Measurements from ENCODE around the gene SLC25A15. TPM values are rescaled to one million over a fixed set of nuclear protein-coding genes. Genes with fewer than 3 reads are reported as not detected.

The SLC25A15 gene
- total RNA-seq, 2 donors from 2014 or later = 7.4 to 32.8 TPM

DNA sequence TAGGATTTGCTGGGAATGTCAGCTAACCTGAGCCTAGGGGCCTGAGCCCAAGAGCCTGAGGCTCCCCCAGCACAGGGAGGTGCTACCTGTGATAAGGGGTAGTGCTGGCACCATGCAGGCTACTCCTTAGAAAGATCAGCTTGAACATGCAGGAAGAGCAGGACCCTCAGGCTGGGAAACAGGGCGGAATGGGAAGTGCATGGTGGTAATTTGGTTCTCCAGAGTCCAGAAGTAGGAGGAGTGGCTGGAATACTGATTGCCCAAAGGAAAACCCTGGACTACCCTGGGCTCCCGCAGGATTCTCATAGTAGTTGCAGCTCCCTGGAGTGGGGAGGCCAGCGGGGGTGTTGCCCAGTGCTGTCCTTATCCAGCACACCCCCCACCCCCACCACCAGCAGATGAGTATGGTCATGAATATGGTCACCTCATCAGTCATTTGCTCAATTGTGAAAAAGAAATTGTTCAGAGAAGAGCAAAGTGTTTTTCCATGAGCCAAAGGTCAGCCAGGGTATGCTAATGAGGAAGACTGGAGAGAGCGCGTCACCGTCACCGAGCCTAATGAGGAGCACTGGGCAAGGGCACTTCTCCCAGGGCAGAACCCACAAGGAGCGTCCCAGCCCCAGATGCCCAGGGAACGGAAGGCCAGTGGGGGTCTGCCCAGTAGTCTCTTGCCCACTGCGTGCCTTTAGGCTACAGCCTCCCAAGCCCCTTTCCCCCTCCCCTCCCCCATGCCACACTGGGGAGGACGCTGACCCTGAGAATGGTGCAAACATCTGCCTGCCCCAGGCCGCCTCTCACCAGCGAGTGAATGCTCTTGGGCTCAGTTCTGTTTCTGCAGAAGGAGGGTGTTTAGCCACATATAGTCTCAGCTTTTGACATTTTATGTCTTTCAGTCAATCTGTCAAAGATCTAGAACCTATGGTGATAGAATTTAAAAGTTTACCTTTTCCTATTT lies 5.3 kb downstream of the SLC25A15 start:
- intact Hi-C loops (cut with DNase I) = loop anchor here (10.0 kb wide), 1 partner anchor 260 kb away; no protein-coding TSS in a partner anchor
- WGBS = 93% methylated on average over 13 of the region's 13 CpGs
- H3K9me3 ChIP-seq = no peaks in the 10 kb centered on the region
- no peaks in the 10 kb centered on the region for H3K27me3 ChIP-seq (replicated peaks; ENCODE audit: insufficient read depth)
- H3K4me1 ChIP-seq (replicated peaks) = no peaks in the 10 kb centered on the region
- no peak overlapping the region for H3K4me3 ChIP-seq
- TF ChIP-seq POLR2AphosphoS5 (IDR thresholded peaks at IDR 0.05) (no peak), POLR2A (IDR thresholded peaks at IDR 0.05) (no peak)
- TF ChIP-seq, protein P1, sequence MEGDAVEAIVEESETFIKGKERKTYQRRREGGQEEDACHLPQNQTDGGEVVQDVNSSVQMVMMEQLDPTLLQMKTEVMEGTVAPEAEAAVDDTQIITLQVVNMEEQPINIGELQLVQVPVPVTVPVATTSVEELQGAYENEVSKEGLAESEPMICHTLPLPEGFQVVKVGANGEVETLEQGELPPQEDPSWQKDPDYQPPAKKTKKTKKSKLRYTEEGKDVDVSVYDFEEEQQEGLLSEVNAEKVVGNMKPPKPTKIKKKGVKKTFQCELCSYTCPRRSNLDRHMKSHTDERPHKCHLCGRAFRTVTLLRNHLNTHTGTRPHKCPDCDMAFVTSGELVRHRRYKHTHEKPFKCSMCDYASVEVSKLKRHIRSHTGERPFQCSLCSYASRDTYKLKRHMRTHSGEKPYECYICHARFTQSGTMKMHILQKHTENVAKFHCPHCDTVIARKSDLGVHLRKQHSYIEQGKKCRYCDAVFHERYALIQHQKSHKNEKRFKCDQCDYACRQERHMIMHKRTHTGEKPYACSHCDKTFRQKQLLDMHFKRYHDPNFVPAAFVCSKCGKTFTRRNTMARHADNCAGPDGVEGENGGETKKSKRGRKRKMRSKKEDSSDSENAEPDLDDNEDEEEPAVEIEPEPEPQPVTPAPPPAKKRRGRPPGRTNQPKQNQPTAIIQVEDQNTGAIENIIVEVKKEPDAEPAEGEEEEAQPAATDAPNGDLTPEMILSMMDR (IDR thresholded peaks at IDR 0.05) = no peak
- peaks cover 0 to 2% of the 10 kb centered on the region in 2 donors for H3K36me3 ChIP-seq
- H3K27ac ChIP-seq = no peak overlapping the region
- no peak for DNase-seq (ENCODE audit: low spot score)

DNA sequence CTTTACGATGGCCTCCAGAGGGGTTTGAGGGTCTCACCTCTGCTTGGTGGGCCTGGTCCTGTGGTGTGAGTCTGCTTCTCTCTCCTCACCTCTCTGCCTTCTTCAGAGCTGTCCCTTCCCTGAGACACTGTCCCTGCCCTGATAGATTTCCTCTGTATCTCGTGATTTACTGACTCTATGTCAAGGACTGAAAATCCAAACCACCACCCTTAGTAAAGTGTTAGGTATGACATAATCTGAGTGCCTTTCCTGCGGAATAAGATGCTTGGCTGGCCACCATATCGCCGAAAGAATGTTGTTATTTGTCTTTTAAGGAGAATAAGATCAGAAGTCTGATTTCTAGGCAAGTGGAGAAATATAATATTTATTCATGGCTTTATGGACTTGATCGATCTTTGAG lies 7.2 kb downstream of the SLC25A15 start:
- no peaks in the 10 kb centered on the region for H3K9me3 ChIP-seq
- H3K4me3 ChIP-seq = no peak overlapping the region
- no peaks in the 10 kb centered on the region for H3K27me3 ChIP-seq (replicated peaks; ENCODE audit: insufficient read depth)
- H3K4me1 ChIP-seq (replicated peaks) = no peaks in the 10 kb centered on the region
- TF ChIP-seq POLR2A (IDR thresholded peaks at IDR 0.05) (no peak), POLR2AphosphoS5 (IDR thresholded peaks at IDR 0.05) (no peak)
- TF ChIP-seq, protein P1 (IDR thresholded peaks at IDR 0.05) = no peak
- 84% methylated on average over 6 of the region's 6 CpGs for WGBS
- intact Hi-C loops (cut with DNase I) = loop anchor here (10.0 kb wide), 1 partner anchor 258 kb away; no protein-coding TSS in a partner anchor
- H3K36me3 ChIP-seq = peaks cover 0 to 2% of the 10 kb centered on the region in 2 donors
- H3K27ac ChIP-seq = no peak overlapping the region
- no peak for DNase-seq (ENCODE audit: low spot score)

DNA sequence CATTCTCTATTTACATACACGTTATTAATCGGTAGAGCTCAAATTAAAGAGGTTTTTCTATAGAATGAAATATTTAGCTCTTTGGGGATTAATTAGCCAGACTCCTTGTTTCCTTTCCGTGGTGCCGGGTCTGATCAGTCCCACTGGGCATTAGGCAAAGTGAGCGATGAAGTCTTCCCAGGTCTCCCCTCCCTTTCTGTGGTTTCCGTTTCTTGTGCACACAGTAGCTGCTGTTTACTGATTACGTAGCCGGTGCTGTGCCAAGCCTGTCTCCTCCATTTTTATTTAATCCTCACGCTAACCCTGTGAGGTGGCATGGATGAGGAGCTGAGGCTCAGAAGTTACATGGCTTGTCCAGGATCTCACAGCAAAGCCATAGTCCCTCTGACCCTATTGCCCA lies 9.0 kb downstream of the SLC25A15 start:
- no peaks in the 10 kb centered on the region for H3K4me1 ChIP-seq (replicated peaks)
- intact Hi-C loops (cut with DNase I) = loop anchor here (10.0 kb wide), 1 partner anchor 256 kb away; no protein-coding TSS in a partner anchor
- peaks cover 0 to 2% of the 10 kb centered on the region in 2 donors for H3K36me3 ChIP-seq
- 81% methylated on average over 9 of the region's 9 CpGs for WGBS
- DNase-seq (ENCODE audit: low spot score) = no peak
- no peaks in the 10 kb centered on the region for H3K9me3 ChIP-seq
- H3K27ac ChIP-seq = peak overlapping the region in 1 of 2 donors; percentile 35
- no peaks in the 10 kb centered on the region for H3K27me3 ChIP-seq (replicated peaks; ENCODE audit: insufficient read depth)
- H3K4me3 ChIP-seq = no peak overlapping the region
- TF ChIP-seq, protein P1 (IDR thresholded peaks at IDR 0.05) = no peak

DNA sequence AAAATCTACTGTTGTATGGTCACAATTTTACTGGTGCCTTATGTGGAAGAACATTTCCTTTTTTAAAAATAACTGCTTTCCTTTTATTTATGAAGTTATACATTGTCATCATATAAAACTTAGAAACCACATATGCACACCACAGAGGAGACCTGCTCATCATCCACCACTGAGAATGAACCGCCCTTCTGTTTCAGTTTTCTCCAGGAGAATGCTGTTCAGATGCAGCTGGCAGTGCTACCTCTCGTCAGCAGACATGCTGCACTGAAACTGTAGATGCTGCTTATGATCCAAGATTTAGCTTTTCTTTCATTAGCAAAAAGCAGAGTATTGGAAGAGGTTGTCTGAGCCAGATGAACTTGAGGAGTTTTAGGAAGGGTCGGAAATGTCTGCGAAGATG lies 10.1 kb downstream of the SLC25A15 start:
- Histone ChIP-seq H3K27ac (no peak overlapping the region), H3K27me3 (replicated peaks; ENCODE audit: insufficient read depth) (no peaks in the 10 kb centered on the region), H3K9me3 (no peaks in the 10 kb centered on the region), H3K4me3 (no peak overlapping the region), H3K4me1 (replicated peaks) (no peaks in the 10 kb centered on the region), H3K36me3 (peaks cover 0 to 2% of the 10 kb centered on the region in 2 donors)
- TF ChIP-seq, protein P1 (IDR thresholded peaks at IDR 0.05) = no peak
- TF ChIP-seq POLR2A (IDR thresholded peaks at IDR 0.05) (no peak), POLR2AphosphoS5 (IDR thresholded peaks at IDR 0.05) (no peak)
- WGBS = 96% methylated on average over 4 of the region's 4 CpGs
- intact Hi-C loops (cut with DNase I) = loop anchor here (10.0 kb wide), 1 partner anchor 255 kb away; no protein-coding TSS in a partner anchor
- no peak for DNase-seq (ENCODE audit: low spot score)

Measured in prostate gland (tissue), 2 donors.